GM21526 (cell line): ENCODE data around the gene NTM.
A peak's percentile ranks its signal among the peaks of the same experiment; 100 is the strongest.
"Not testable (repeated sequence)": the region's sequence is repeated elsewhere in the genome, so short reads cannot be mapped to it uniquely, and the experiment has no call there.

ENCODE experiments used
- ATAC-seq: cut with Tn5 transposase; IDR thresholded peaks from one replicate; pipeline ENCODE4 v1.9.1; 2021; ENCODE audit warnings: moderate library complexity; ENCODE audit not compliant: unreplicated experiment, low FRiP score

NTM gene

DNA sequence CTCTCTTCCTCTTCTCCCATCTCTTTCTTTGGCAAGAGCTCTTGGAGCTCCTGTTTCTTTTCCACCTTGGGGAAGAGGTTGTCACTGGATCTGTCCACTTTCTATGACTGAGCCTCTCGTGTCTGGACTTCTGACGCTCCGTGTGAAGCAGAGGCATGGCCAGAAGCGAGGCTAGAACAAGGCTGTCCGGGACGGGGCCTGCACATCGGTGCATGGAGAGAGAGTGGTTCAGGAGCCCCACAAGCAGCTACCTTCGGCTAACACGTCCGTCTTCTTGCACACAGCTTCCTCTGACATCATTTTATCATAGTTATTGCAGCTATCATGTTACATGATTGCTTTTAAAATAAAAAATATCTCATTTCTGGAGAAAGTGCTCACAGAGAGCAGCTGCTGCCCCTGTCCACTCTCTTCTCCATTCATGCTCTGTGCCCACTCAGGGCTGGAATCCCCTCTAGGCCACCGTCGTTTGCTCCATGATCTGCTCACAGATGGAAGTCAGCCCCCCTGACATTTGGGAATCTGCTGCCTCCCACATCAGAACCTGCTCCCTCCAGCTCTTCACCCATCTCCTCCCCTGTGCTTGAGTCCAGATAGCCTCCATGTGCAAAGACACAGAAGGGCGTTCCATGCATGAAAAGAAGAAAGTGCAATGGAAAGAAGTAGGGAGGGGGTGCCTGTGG is 308.4 kb downstream of the NTM start:
- ATAC-seq, result no peak

- not testable (repeated sequence) for ATAC-seq
Measured at GRCh38 chr11:131680448-131680847, 310.0 kb downstream of the NTM start.

GRCh38 chr11:131681920-131682319 is 311.5 kb downstream of the NTM start:
- ATAC-seq, result no peak

GRCh38 chr11:131682373-131683015 is 312.1 kb downstream of the NTM start:
- no peak for ATAC-seq

DNA sequence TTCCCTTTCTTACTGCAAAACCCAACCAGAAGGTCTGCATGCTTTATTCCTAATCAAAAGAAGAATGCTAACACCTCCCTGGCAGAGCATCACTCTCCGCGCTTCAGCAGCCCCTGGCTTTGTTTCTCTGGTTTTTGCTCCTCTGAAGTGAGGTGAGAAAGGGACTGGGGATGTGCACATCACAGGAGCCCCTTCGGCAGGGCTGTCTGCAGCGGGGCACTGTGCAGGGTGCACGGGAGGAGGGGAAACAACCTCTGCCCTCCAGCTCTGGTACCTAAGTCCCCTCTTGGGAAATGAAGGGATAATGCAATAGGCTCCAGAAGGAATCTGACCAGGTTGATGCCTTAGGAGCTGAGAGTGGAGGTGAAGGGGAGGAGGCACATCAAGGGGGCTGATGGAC is 312.7 kb downstream of the NTM start:
- no peak for ATAC-seq

- ATAC-seq, result no peak
Measured at GRCh38 chr11:131683666-131684065, 313.3 kb downstream of the NTM start.

DNA sequence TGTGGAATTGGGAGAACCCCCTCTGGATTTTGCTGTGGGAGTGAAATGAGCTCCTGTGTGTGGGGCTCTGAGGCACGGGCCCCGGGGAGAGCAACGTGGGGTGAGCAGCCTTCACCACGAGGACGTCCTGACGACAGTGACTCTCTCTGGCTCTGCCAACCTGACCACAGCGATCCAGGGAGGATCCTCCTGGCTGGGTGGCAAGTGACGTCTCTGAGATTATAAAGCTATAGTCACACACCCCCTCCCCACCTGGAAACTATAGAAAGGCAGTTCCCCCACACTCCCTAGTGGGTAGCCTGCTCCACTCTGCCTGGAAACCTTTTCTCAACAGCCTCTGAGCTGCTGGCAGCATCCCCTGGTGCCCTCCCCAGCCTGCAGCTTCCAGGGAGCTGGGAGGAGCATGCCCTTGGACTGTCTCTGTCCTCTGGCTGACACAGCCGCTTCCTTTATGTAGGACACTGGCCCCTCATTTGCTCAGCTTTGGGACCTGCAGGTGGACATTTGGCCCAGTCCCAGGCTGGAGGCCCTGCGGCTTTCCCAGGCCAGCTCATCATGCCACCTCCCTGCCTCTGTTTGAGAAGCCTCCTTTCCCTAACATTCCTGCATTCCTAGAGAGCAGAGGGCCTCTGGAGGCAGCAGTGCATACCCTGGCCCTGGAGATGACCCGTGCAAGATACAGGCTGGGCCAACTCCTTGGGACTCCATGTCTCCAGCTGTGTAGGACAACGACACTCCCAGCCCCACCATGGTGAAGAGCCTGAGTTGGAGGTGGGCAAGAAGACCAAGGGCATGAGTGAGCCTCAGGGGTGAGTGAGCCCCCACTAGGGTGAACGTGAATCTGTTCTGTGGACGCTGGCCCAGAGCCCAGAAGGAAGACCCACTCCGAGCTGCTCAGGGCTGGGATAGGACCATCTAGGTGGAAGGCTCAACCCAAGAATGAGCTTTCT is 314.0 kb downstream of the NTM start:
- no peak for ATAC-seq

DNA sequence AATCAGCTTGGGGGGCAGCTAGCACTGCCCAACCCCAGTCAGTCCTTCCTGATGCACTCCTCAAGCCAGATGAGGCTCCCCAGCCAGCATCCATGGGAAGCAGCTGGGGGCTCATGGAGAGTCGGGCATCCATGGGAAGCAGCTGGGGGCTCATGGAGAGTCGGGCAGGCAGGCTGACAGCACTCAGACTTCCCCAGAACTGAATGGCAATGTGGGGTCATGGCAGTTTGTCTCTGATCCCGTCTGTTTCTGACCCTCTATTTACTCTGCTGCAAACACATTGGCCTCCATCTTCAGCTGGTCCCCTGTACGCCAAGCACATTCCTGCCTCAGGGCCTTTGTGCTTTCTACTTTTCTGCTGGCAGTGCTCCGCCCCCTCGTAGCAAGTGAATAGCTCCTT is 314.8 kb downstream of the NTM start:
- no peak for ATAC-seq

DNA sequence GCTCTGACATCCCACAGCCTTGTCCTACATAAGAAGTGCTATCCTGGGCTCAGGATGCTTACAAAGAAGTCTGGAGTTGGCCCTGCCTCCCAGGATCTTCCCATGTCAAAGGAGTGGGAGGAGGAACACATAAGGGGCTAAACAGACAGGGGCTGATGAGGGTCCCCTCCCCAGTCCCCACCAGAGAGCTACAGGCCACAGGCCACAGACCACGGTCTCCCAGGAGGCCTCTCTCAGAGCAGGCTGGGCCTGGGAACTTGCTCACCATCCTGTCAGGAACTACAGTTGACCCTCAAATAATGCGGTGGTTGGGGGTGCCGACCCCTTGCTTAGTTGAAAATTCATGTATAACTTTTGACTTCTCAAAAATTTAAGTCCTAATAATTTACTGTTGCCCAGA is 315.5 kb downstream of the NTM start:
- ATAC-seq, result no peak

DNA sequence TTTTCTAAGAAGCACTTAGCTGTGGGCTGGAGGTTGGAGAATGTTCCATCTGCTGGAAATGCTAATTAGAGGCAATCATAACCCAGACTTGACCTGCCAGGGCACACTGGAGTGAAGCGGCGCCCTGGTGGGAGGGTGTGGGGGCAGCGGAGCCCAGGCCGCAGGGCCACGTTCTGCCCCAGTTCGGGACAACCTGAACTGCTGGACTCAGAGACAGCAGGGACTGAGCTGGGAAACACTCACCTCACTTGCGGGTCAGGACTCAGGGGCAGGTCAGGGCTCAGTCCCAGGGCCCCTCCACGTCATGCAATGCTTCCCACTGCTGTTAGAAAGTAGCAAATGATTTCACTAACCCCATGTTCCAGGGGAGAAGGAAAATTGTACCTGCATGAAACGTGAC is 316.4 kb downstream of the NTM start:
- ATAC-seq, result no peak

GRCh38 chr11:131687291-131688047 is 317.1 kb downstream of the NTM start:
- ATAC-seq, result no peak

DNA sequence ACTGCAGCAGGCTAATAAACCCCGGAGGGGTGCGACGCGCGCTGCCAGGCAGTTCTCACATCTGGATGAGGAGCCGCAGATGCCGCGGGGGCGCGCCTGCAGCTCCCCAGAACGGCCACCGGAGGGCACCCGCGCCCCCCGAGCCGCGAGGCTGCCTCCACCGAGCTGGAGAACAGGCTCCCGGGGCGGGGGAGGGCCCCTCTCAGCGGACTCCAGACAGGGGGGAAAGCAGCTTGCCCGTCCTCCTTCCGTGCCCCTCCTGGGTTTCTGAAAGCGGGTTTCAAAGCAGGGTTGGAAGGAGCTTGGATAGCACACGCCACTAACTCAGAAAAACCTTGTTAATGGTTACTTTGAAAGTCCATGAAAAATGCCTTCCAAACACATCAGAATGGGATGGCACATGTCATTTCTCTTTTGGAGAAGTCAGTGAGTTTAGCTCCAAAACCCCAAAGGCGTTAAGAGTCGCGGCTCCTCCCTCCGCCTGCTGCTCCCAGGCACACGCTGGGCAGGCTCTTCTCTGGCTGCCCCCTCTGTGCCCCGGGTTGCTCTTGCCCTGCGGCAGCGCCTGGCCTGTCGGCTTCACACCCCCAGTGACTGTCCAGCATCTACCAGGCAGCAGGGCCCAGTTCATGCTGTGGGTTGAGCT is 317.8 kb downstream of the NTM start:
- ATAC-seq, result peak; percentile 84

- no peak for ATAC-seq
Measured at GRCh38 chr11:131689049-131689925, 318.9 kb downstream of the NTM start.

DNA sequence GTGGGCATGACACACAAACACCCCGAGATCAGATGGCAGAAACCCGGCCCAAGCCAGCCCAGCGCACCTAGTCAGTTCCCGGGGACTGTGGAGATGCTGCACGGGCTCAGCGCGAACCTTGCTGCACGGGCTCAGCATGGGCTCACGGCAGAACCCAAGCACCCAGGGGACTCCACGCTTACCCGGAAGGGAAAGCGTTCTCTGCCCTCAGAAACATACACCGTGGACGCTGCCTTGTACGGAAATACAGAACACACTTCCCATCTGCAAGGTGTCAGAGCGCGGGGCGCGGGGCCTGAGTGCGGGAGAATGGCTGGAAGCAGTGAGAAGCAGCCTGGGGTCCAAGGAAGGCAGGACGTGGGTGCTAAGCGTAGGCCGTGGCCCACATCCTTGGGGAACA is 319.9 kb downstream of the NTM start:
- ATAC-seq, result no peak

DNA sequence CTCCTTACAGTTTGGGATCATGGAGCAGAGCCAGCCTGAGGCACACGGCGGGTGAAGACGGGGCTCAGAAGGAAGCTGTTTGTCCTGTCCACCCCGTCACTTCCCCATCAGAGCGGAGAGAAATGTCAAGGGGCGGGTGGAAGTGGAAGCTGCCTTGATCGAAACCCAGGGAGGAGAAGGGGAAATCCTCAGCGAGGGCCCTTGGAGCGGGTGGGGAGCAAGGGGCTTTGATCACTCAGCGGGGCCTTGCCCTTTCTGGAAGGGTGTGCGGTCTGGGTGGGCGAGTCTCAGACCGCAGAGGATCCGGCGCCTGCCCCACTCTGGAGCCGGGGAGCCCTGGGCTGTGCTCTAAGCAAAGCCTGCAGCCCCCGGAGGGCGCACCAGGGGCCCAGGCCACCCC is 320.4 kb downstream of the NTM start:
- ATAC-seq, result no peak

DNA sequence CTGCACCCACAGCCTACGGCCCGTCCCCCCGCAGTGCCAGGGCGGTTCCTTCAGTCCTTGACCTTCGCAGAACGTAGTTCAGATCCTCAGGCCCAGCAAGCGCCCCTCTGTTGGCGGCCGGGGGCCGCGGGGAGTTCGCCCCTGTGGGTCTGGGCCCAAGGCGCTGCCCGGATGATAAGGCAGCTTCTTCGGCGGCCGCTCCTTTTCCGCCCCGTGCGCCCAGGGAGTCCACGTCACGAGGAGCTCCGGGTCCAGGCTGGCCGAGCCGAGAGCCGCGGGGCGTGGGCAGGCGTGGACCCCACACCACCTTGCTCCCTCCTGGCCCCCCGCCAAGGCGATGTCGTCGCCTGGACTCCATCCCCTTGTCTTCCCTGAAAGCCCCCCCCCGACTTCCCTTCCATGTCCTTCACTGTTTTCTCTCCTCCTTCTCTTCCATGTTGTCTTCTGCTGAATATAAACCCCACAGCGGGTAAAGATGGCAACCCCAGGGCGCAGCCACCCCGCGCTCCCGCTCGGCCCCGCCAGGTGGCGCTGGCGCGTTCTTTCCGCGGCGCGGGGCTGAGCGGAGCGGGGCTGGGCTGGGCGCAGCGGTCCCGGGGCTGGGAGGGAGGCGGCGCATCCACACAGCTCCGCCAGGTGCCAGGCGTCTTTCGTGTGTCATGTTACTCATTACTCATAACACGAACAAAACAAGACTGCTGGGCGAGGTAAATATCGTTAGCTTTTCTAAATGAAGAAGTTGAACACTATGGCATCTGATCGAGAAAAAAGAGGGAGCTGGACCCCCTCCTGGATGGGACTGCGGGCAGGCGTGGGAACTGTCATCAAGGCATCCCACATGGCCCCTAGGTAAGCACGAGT is 321.0 kb downstream of the NTM start:
- no peak for ATAC-seq

DNA sequence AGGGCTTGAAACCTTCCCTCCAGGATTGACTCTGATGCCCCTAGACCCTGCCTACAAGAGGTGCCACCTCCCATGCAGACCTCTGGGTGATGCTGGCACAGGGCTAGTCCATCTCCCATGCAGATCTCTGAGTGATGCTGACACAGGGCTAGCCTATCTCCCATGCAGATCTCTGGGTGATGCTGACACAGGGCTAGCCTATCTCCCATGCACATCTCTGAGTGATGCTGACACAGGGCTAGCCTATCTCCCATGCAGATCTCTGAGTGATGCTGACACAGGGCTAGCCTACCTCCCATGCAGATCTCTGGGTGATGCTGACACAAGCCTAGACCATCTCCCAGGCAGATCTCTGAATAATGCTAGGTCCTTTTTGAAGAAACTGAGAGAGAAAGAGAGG is 321.7 kb downstream of the NTM start:
- no peak for ATAC-seq

DNA sequence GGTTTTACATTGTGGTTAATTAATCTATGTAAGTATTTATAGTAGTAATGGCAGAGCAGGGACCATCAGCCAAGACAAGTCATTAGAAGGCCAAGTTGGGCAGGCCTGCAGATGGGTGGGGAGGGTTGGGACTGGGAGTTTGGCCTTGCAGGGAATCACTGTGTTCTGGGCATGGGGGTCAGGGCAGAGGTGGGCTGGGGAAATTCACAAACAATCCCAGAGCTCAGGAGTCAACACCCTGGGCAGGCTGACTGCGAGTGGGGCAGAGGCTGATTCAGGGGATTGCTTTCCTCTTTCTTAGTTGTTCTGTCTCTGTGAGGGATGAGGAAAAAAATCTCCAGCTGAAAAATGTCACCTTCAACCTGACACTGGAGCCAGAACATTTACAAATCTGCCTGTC is 322.5 kb downstream of the NTM start:
- ATAC-seq, result no peak
